ENCODE data around the gene MAGOHB. TPM values are rescaled to one million over a fixed set of nuclear protein-coding genes. Genes with fewer than 3 reads are reported as not detected.

The MAGOHB gene
- total RNA-seq, 1 donor from 2014 or later: 5.4 TPM

DNA sequence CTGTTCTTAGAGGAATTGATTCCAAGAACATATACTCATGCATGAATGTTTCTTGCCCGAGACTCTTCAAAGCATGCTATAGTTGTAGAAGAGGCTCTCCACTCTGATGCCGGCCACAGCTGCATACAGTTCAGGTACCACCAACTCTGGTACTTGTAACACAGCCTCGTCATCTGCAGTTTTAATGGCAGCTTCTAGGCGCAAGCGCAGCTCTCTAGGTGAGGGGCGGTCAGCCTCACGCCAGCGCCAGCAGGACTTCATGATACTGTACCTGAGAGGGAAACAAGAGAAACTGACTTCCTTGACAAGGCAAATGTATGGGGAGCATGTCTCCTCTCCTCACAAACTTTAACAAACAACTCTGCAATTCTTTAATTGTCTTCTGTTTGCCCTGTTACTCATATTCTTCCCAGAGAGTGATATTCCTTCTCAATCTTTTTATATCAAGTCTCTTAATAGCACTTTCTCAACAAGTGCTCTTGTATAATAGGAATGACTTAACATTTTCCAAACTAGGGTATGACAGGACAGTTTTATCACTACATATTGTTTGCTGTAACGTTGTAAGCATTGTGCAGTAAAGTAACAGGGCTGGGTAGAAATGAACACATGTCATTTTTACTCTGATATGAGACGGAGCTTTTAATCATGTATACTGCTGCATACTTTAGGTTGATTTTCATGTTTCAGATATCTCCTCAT lies 6.8 kb upstream of the MAGOHB start:
- Histone ChIP-seq H3K27me3 (no peaks in the 10 kb centered on the region), H3K4me1 (no peaks in the 10 kb centered on the region), H3K4me3 (no peak overlapping the region), H3K27ac (no peak overlapping the region), H3K36me3 (no peaks in the 10 kb centered on the region), H3K9me3 (no peaks in the 10 kb centered on the region)
- TF ChIP-seq, protein P1, sequence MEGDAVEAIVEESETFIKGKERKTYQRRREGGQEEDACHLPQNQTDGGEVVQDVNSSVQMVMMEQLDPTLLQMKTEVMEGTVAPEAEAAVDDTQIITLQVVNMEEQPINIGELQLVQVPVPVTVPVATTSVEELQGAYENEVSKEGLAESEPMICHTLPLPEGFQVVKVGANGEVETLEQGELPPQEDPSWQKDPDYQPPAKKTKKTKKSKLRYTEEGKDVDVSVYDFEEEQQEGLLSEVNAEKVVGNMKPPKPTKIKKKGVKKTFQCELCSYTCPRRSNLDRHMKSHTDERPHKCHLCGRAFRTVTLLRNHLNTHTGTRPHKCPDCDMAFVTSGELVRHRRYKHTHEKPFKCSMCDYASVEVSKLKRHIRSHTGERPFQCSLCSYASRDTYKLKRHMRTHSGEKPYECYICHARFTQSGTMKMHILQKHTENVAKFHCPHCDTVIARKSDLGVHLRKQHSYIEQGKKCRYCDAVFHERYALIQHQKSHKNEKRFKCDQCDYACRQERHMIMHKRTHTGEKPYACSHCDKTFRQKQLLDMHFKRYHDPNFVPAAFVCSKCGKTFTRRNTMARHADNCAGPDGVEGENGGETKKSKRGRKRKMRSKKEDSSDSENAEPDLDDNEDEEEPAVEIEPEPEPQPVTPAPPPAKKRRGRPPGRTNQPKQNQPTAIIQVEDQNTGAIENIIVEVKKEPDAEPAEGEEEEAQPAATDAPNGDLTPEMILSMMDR (IDR thresholded peaks at IDR 0.05): no peak
- no peak for DNase-seq (ENCODE audit: low spot score in 2 of 2)
- intact Hi-C loops (cut with DNase I): no loop called here

DNA sequence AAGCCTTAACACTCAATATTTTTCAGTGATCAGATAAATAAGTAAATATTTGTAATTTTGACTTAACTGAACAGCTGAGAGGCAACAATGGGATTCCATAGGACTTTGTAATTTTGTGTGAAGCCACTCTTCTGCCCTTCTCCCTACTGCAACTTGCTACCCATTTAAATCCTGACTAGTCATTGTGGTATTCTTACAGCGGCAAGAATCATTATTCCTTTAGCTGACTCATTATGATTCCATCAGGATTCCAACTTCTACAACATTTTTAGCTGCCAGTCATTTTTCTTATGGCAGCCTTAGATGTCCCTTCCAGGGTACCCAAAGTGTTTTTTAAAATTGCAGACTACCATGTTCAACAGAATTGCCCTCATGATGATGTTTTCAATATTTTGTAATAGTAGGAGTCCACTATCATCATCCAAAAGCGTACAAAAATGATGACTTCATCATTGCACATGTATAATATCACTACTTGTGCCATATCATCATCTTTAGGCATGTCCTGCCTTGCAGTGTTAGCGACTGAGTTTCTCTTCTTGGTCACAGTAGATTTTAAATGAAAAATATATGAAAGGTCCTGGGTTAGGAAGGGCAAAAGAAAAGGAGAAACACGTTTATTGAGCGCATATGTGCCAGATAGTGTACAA lies 5.1 kb upstream of the MAGOHB start:
- Histone ChIP-seq H3K4me1 (no peaks in the 10 kb centered on the region), H3K9me3 (no peaks in the 10 kb centered on the region), H3K27ac (no peak overlapping the region), H3K36me3 (no peaks in the 10 kb centered on the region), H3K4me3 (no peak overlapping the region), H3K27me3 (no peaks in the 10 kb centered on the region)
- DNase-seq (ENCODE audit: low spot score in 2 of 2): no peak
- TF ChIP-seq, protein P1 (IDR thresholded peaks at IDR 0.05): no peak
- intact Hi-C loops (cut with DNase I): no loop called here

DNA sequence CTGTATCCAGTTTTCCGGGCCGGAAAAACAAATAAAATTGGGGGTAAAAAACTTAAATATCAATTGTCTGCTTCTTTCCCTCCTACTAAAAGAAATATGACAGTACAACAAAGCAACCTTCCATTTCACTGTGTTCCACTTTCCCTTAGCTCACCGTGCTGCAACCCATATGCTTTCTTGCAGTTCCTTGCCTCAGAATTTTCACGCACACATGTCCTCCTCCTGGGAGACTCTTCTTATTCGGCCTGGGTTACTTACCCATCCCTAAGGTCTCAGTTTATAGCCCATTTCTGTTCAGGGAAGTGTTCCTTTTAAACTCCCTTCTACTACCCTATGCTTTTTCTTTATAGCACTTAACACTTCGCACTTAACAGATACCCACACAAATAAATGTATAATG lies 4.5 kb upstream of the MAGOHB start:
- DNase-seq (ENCODE audit: low spot score in 2 of 2): no peak
- no peak overlapping the region for H3K27ac ChIP-seq
- no peaks in the 10 kb centered on the region for H3K27me3 ChIP-seq
- no peaks in the 10 kb centered on the region for H3K9me3 ChIP-seq
- H3K4me1 ChIP-seq: no peaks in the 10 kb centered on the region
- H3K36me3 ChIP-seq: no peaks in the 10 kb centered on the region
- H3K4me3 ChIP-seq: no peak overlapping the region
- TF ChIP-seq, protein P1 (IDR thresholded peaks at IDR 0.05): no peak
- intact Hi-C loops (cut with DNase I): no loop called here

DNA sequence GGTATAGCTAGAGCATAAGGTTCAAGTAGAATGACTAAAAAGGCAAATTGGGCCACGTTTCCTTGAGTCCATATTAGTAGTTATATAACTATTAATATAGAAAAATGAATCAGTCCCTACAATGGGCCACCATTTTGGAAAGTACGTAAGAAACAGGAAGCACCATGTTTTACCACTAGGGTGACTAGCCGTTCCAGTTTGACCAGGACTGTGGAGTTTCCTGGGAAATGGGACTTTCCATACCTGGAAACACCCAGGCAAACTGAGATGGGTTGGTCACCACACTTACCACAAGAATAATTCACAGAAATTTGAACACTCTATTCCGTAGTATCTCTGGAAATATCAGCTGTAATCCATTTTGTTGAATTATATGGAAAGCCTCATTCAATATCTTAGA lies 2.1 kb upstream of the MAGOHB start:
- Histone ChIP-seq H3K9me3 (no peaks in the 10 kb centered on the region), H3K36me3 (no peaks in the 10 kb centered on the region), H3K4me3 (no peak overlapping the region), H3K27me3 (no peaks in the 10 kb centered on the region), H3K4me1 (peaks cover 0 to 6% of the 10 kb centered on the region in 2 donors), H3K27ac (no peak overlapping the region)
- no peak for DNase-seq (ENCODE audit: low spot score in 2 of 2)
- TF ChIP-seq, protein P1 (IDR thresholded peaks at IDR 0.05): no peak
- intact Hi-C loops (cut with DNase I): no loop called here

DNA sequence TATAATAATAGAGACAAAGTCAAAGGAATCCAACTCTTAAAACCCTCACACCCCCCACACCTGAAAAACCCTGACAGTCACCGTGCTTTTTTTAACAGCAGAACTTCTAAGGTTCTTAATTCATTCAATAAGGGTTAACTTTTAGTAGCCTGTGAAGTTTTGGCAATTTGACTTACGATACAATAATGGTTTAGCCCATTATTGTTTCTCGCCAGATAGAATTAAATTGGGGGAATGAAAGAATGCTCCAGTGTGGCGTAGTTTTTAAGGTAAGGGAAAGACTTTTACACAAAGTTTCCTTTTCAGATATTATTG lies 604 bp upstream of the MAGOHB start:
- TF ChIP-seq, protein P1 (IDR thresholded peaks at IDR 0.05): no peak
- no peak for DNase-seq (ENCODE audit: low spot score in 2 of 2)
- intact Hi-C loops (cut with DNase I): no loop called here
- no peaks in the 10 kb centered on the region for H3K27me3 ChIP-seq
- peaks cover 3 to 12% of the 10 kb centered on the region in 2 donors for H3K36me3 ChIP-seq
- no peaks in the 10 kb centered on the region for H3K9me3 ChIP-seq
- peak overlapping the region; percentile 86 to 99 for H3K4me3 ChIP-seq
- H3K27ac ChIP-seq: peak overlapping the region; percentile 87 to 94
- peaks cover 0 to 6% of the 10 kb centered on the region in 2 donors for H3K4me1 ChIP-seq

All from ascending aorta (tissue), 2 donors.